HFFc6 (cell line): ENCODE measurements around the gene PIK3C2G. TPM values are rescaled to one million over a fixed set of nuclear protein-coding genes. Genes with fewer than 3 reads are reported as not detected.
A peak's percentile ranks its signal among the peaks of the same experiment; 100 is the strongest.

Experiments used
- DNase-seq: peaks from one replicate; pipeline ENCODE4 v3.0.0-alpha.2; 2018
- H3K27ac Mint-ChIP-seq: 2 replicates; pipeline ENCODE4 v1.8.0; 2020; ENCODE audit warnings: mild to moderate bottlenecking, mixed read lengths
- H3K27me3 Mint-ChIP-seq: 2 replicates; pipeline ENCODE4 v1.8.0; 2021; ENCODE audit warnings: mild to moderate bottlenecking, moderate library complexity, mixed read lengths; ENCODE audit not compliant: insufficient read depth
- H3K36me3 Mint-ChIP-seq: 2 replicates; pipeline ENCODE4 v1.8.0; 2021; ENCODE audit warnings: low read depth, mixed read lengths
- H3K4me1 Mint-ChIP-seq: 2 replicates; pipeline ENCODE4 v1.8.0; 2020; ENCODE audit warnings: low read depth, mixed read lengths
- H3K4me3 Mint-ChIP-seq: 2 replicates; pipeline ENCODE4 v1.8.0; 2020; ENCODE audit warnings: mild to moderate bottlenecking, moderate library complexity, mixed read lengths
- H3K9me3 Mint-ChIP-seq: 2 replicates; pipeline ENCODE4 v1.8.0; 2020; ENCODE audit warnings: mild to moderate bottlenecking, mixed read lengths
- CTCF ChIP-seq: fragments of 200-600 bp; sonication (generic); IDR thresholded peaks from 2 replicates; pipeline ENCODE4 v1.5.0; 2021; ENCODE audit warnings: antibody characterized with exemption, mild to moderate bottlenecking
- total RNA-seq, 6 experiments: library from RNA; stranded (reverse); fragmentation: NEBNext Ultra II Directional; extraction: Animal tissue kit (Norgen Biotek cat#: 25700); gene quantifications; 2 replicates in 1 of 6; 3 replicates in 5 of 6; pipeline ENCODE4 v1.2.3, GENCODE V29; 2021

The PIK3C2G gene
- total RNA-seq, 6 experiments from 2014 or later: not detected

- peaks cover 2% of the 10 kb centered on the region; the same call in 1 of the 2 replicates for H3K27me3 Mint-ChIP-seq
- no peak overlapping the region for H3K27ac Mint-ChIP-seq
- DNase-seq: no peak
- H3K4me1 Mint-ChIP-seq: peaks cover under 1% of the 10 kb centered on the region; the same call in 1 of the 2 replicates
- H3K4me3 Mint-ChIP-seq: no peak overlapping the region
- no peak for TF ChIP-seq CTCF
- peaks cover 4% of the 10 kb centered on the region for H3K36me3 Mint-ChIP-seq
- peaks cover 9% of the 10 kb centered on the region; the same call in 1 of the 2 replicates for H3K9me3 Mint-ChIP-seq
These were observed 325.3 kb downstream of the PIK3C2G start for GRCh38 chr12:18586581-18586980.

GRCh38 chr12:18589316-18589715 is 328.0 kb downstream of the PIK3C2G start:
- Mint-ChIP-seq H3K36me3 (no peaks in the 10 kb centered on the region; the same call in 1 of the 2 replicates), H3K27ac (no peak overlapping the region), H3K4me3 (no peak overlapping the region), H3K9me3 (peaks cover 4% of the 10 kb centered on the region; the same call in 1 of the 2 replicates), H3K4me1 (no peaks in the 10 kb centered on the region), H3K27me3 (no peaks in the 10 kb centered on the region)
- peak; percentile 63 for TF ChIP-seq CTCF
- DNase-seq: peak; percentile 25

- no peak for DNase-seq
- Mint-ChIP-seq H3K27ac (no peak overlapping the region), H3K36me3 (no peaks in the 10 kb centered on the region), H3K4me1 (peaks cover 8% of the 10 kb centered on the region), H3K27me3 (no peaks in the 10 kb centered on the region), H3K4me3 (no peak overlapping the region), H3K9me3 (no peaks in the 10 kb centered on the region; the same call in 1 of the 2 replicates)
- TF ChIP-seq CTCF: no peak
These were observed 330.2 kb downstream of the PIK3C2G start for GRCh38 chr12:18591473-18591872.

GRCh38 chr12:18595412-18595811 is 334.1 kb downstream of the PIK3C2G start:
- Mint-ChIP-seq H3K36me3 (no peaks in the 10 kb centered on the region), H3K9me3 (no peaks in the 10 kb centered on the region), H3K27me3 (no peaks in the 10 kb centered on the region), H3K27ac (no peak overlapping the region), H3K4me3 (no peak overlapping the region), H3K4me1 (peaks cover 8% of the 10 kb centered on the region)
- DNase-seq: no peak
- TF ChIP-seq CTCF: no peak

- H3K4me1 Mint-ChIP-seq: no peaks in the 10 kb centered on the region
- no peak for TF ChIP-seq CTCF
- H3K27ac Mint-ChIP-seq: no peak overlapping the region
- H3K4me3 Mint-ChIP-seq: no peak overlapping the region
- H3K27me3 Mint-ChIP-seq: no peaks in the 10 kb centered on the region; the same call in 1 of the 2 replicates
- no peak for DNase-seq
- H3K9me3 Mint-ChIP-seq: no peaks in the 10 kb centered on the region
- no peaks in the 10 kb centered on the region for H3K36me3 Mint-ChIP-seq
These were observed 340.6 kb downstream of the PIK3C2G start for GRCh38 chr12:18601962-18602361.

GRCh38 chr12:18612971-18613370 is 351.7 kb downstream of the PIK3C2G start:
- H3K9me3 Mint-ChIP-seq: no peaks in the 10 kb centered on the region
- no peaks in the 10 kb centered on the region for H3K36me3 Mint-ChIP-seq
- DNase-seq: no peak
- no peak overlapping the region for H3K27ac Mint-ChIP-seq
- H3K27me3 Mint-ChIP-seq: peaks cover 4% of the 10 kb centered on the region
- no peak overlapping the region for H3K4me3 Mint-ChIP-seq
- peaks cover 18% of the 10 kb centered on the region for H3K4me1 Mint-ChIP-seq
- TF ChIP-seq CTCF: no peak
